HEK293 (cell line): ENCODE measurements around the gene DCX.

Experiments
- ATF2 ChIP-seq: fragments of 450-650 bp; formaldehyde crosslinking; IDR thresholded peaks from 2 replicates; pipeline ENCODE4 v1.5.1; 2016; ENCODE audit warnings: missing biosample characterization, missing genetic modification characterization, low read depth
- BCL11B ChIP-seq: fragments of 450-650 bp; formaldehyde crosslinking; IDR thresholded peaks from 2 replicates; pipeline ENCODE4 v1.5.1; 2016; ENCODE audit warnings: low read depth, missing biosample characterization, missing genetic modification characterization
- CTCF ChIP-seq: fragments of 450-650 bp; formaldehyde crosslinking; IDR thresholded peaks from 2 replicates; pipeline ENCODE4 v1.5.1; 2016; ENCODE audit warnings: missing biosample characterization, missing genetic modification characterization
- MZF1 ChIP-seq: fragments of 450-650 bp; formaldehyde crosslinking; IDR thresholded peaks from 2 replicates; pipeline ENCODE4 v1.5.1; 2017; ENCODE audit warnings: missing biosample characterization, missing genetic modification characterization, borderline replicate concordance
- REST ChIP-seq: fragments of 450-650 bp; formaldehyde crosslinking; IDR thresholded peaks from 2 replicates; pipeline ENCODE4 v1.5.1; 2016; ENCODE audit warnings: missing biosample characterization, missing genetic modification characterization
- ZNF391 ChIP-seq: fragments of 450-650 bp; formaldehyde crosslinking; IDR thresholded peaks from 2 replicates; pipeline ENCODE4 v1.5.1; 2016; ENCODE audit warnings: low read depth, missing biosample characterization, missing genetic modification characterization, borderline replicate concordance
- ZNF513 ChIP-seq: fragments of 450-650 bp; IDR thresholded peaks from 2 replicates; pipeline ENCODE4 v1.5.1; 2018; ENCODE audit warnings: missing biosample characterization, missing genetic modification characterization
- ZNF530 ChIP-seq: fragments of 450-650 bp; formaldehyde crosslinking; IDR thresholded peaks from 2 replicates; pipeline ENCODE4 v1.5.1; 2016; ENCODE audit warnings: low read depth, missing biosample characterization, missing genetic modification characterization
- ZSCAN5A ChIP-seq: fragments of 450-650 bp; formaldehyde crosslinking; IDR thresholded peaks from 2 replicates; pipeline ENCODE4 v1.5.1; 2016; ENCODE audit warnings: missing biosample characterization, missing genetic modification characterization

- no peak for TF ChIP-seq REST (tag by site-specific recombination)
- no peak for TF ChIP-seq ZNF391 (tag by site-specific recombination)
- TF ChIP-seq BCL11B (tag by site-specific recombination), result no peak
- no peak for TF ChIP-seq CTCF (tag by site-specific recombination)
- no peak for TF ChIP-seq ATF2 (tag by site-specific recombination)
- no peak for TF ChIP-seq ZNF530 (tag by site-specific recombination)
- no peak for TF ChIP-seq MZF1
- TF ChIP-seq ZNF513, result no peak
- no peak for TF ChIP-seq ZSCAN5A
Measured at GRCh38 chrX:111260451-111260850, 151.5 kb downstream of the DCX start.
